8988T (cell line): ENCODE measurements around the gene OR4D10.
"Not testable (repeated sequence)": the region's sequence is repeated elsewhere in the genome, so short reads cannot be mapped to it uniquely, and the experiment has no call there.

ENCODE experiments used
- DNase-seq: peaks from one replicate; pipeline ENCODE4 v3.0.0; 2011

The OR4D10 gene

GRCh38 chr11:59473015-59473414 lies at the start of gene OR4D10:
Gene OR4D10, plus strand, starts transcription at chr11:59473315. Its CDS starts 4,115 bp downstream, at chr11:59477430.
- no peak for DNase-seq

DNA sequence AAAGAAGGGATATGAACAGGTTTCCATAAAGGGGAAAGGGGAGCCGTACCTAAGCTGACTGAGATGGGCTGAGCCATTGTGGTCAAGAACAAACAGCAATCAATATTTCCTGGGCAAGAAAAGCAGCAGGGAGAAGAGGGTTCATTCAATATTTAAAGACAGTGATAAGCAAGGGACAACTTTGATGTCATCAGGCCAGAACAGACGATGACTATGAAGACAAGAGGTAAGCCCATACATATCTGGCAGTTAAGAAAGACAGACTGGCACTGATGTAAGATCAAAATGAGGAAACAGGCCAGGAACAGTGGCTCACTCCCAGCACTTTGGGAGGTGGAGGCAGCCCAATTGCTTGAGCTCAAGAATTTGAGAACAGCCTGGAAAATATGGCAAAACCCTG lies 49.3 kb upstream of the OR4D10 start:
- no peak for DNase-seq

DNA sequence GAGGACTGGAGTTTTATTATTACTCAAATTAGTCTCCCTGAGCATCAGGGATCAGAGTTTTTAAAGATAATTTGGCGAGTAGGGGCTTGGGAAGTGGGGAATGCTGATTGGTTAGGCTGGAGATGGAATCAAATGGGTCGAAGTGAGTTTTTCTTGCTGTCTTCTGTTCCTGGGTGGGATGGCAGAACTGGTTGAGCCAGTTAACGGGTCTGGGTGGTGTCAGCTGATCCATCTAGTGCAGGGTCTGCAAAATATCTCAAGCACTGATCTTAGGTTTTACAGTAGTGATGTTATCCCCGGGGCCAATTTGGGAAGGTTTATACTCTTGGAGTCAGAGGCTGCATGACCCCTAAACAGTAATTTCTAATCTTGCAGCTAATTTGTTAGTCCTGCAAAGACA lies 48.0 kb upstream of the OR4D10 start:
- DNase-seq: no peak

DNA sequence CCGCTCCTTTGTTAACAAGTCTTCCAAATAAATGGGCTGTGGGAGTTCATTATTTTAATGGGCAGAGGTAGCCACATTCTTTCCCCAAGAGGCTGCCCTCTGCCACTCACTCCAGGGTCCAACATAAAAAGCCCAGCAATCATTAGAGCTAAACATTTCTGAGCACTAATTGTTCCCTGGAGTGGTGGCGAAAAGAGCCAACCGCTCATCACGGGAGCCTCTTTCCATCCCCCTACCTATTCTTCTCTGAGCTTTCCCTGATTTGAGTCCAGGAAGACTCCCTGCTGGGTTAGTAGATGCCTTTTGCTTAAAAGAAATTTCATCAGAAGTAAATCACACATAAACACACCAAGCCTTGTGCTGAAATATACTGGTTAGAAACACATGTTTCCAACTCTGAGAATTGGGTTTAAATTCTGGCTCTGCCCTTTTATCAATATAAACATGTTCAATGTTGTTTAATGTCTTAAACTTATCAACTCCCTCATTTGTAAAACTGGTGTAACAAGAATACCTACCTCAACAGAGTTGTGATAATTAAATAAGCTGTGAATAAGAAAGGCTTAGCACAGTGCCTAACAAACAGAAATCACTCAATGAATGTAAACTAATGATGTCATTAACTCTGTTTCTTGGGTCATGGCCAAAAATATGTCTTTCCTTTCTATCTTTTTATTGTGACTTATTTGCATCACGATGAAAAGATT lies 46.6 kb upstream of the OR4D10 start, which contains the start of gene OR5A2:
OR5A2 (minus strand) TSS at position 53 of the 707 bp plus-strand sequence. CDS start 3,460 bp downstream, outside the sequence.
- DNase-seq: no peak

- DNase-seq: no peak
Measured at GRCh38 chr11:59427068-59427382, 46.1 kb upstream of the OR4D10 start.

DNA sequence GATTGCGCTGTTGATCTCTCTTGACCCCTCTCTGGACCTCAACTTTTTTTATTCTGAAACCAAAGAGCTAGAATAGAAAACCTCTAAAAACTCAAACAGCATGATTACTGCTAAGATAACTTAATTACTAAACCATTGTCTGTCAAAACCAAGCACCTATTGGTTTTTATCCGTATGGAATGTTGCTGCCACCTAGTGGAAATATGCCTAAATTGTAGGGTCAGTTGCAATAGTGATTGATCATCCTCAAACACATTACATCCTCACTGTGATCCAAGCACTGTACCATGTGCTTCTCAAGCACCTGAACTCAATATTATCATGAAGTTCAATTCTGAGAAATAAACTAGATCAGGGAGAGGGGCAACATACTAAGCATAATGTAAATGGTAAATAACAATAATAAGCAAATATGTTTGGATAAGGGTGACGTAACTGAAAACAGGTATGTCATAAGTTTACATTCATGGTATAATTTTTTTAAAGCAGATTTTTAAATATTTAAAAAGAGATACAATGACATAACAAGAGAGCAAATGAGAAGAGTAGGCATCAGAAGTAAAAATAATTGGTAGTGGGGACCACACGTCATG lies 43.1 kb upstream of the OR4D10 start:
- no peak for DNase-seq

DNA sequence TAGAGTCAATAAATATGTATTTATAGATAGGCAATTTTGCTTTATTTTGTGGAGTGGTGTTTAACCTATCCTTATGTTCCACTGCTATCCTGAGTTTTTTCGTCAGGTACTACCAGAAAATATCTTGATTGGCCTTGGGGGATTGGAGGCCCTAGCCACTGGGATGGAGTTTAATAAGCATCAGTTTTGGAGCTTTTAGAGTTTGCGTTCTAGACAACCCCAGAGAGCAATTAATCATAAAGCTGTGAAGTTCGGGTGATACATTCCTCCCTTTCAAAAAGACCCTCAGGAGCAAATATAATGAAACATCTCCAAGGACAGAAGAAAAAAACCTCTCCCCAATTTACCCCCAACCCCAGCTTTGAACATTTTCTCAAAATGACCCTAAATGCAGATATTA lies 36.9 kb upstream of the OR4D10 start, which contains the start of gene OR5A1:
OR5A1 (plus strand) TSS at position 301 of the 400 bp plus-strand sequence. CDS start 6,700 bp downstream, outside the sequence.
- no peak for DNase-seq

- no peak for DNase-seq
Measured at GRCh38 chr11:59437770-59438169, 35.3 kb upstream of the OR4D10 start.

GRCh38 chr11:59445624-59446023 lies 27.5 kb upstream of the OR4D10 start:
- not testable (repeated sequence) for DNase-seq

DNA sequence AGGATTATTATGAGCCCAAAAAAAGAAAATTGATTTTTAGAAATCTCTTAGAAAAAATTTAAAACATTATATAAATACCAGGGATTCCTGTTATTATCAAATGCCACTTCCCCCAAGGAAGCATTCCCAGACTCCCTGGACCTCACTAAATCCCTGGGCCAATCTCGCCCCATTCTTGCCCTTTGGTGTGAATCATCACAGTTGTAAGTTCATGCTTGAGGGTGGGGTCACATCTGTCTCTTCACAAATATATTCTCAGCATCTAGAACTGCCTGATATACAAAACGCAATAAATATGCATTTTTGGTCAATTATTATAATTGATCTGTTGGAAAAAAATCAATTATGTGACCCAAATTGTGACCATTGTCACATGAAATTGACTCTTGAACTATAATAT lies 24.6 kb upstream of the OR4D10 start:
- no peak for DNase-seq

- no peak for DNase-seq
Measured at GRCh38 chr11:59456661-59457060, 16.5 kb upstream of the OR4D10 start, which contains the start of gene OR4D6. Gene OR4D6, plus strand, starts transcription at chr11:59456961. Its CDS starts 0 bp downstream, at chr11:59456961.

DNA sequence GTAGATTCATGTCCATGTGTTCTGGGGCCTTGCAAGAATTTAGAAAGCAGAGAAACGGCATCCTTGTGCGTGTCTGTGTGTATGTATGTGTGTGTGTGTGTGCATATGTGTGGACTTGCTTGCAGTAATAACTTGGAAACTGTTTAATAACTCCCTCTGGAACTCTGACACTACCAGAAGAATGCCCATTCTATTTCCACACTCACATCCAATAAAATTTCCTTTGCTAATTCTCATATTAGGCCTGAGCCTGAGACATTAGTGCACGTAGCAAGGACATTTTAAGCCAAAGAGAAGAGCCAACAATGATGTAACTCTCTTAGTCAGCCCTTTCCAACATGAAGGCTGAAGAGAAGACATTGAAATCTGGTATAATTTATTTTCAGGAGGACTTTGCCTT lies 13.2 kb upstream of the OR4D10 start:
- no peak for DNase-seq

- DNase-seq: no peak
Measured at GRCh38 chr11:59463190-59463641, 9.9 kb upstream of the OR4D10 start.

DNA sequence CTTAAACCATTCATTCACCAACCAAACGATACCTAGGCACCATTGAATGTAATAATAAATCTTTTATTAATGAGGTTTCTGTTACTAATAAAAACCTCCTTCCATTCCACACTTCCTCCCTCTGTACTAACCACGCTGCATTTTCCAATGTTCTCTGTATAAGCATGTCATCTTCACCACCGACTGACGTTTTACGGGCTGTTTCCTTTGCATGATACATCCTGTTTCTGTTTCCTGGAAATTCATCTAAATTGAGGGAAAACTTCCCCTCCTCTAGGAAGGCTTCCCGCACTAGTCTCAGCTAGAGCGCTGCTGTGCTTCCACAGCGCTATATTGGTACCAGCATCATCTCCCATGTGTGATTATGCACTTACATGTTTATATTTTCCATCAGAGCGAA lies 2.1 kb downstream of the OR4D10 start:
- no peak for DNase-seq

GRCh38 chr11:59479906-59480305 lies 6.8 kb downstream of the OR4D10 start:
- DNase-seq: no peak

GRCh38 chr11:59480359-59480758 lies 7.2 kb downstream of the OR4D10 start:
- no peak for DNase-seq

- DNase-seq: no peak
Measured at GRCh38 chr11:59501931-59502330, 28.8 kb downstream of the OR4D10 start.

DNA sequence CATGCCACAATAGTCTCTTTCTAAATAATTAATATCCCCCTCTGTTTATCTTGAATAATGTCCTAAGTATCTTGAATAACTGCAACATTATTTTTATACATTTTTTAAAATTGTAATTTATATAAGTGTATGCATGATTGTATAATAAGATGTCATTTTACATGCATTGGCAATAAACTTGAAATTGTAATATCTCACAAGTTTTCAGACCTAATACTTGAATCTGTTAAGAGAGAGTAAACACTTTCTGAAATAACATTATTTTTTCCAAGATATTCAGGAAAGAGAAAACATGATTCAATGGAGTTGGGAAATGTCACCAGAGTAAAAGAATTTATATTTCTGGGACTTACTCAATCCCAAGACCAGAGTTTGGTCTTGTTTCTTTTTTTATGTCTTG lies 30.2 kb downstream of the OR4D10 start, which contains the start of gene OR4D11:
OR4D11 (plus strand) TSS at position 301 of the 400 bp plus-strand sequence; CDS start at position 301, 0 bp downstream.
- DNase-seq: no peak

DNA sequence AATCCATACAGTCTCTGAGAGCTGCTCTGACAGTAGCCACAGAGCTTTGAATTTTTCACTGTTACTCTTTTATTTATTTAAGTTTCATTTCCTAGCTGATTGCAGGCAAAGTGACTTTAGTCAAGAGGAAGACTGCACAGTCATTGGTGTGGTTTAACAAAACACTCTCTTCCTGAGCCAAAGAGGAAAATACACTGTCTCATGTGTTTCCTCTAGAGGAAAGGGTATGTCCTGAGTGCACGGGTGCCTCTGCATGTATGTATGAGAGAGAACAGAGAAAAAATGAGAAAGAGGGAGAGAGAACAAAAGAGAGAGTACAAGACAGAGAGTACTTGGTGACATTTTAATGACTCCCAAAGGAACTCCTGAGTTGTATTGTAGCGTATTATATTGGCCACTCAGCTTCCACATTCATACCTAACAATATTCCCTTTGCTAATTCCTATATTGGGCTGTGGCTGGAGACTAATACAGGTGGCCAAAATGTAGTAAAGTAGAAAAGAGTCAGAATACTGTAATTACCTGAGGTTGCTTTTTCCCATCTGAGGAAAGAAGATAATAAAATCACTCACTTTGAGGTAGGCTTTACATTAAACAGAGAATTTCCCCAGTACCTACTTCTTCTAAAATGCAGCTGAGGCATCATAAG lies 38.0 kb downstream of the OR4D10 start, which contains the start of gene OR4D9:
OR4D9 (plus strand) TSS at position 599 of the 649 bp plus-strand sequence. CDS start 3,374 bp downstream, outside the sequence.
- DNase-seq: no peak

DNA sequence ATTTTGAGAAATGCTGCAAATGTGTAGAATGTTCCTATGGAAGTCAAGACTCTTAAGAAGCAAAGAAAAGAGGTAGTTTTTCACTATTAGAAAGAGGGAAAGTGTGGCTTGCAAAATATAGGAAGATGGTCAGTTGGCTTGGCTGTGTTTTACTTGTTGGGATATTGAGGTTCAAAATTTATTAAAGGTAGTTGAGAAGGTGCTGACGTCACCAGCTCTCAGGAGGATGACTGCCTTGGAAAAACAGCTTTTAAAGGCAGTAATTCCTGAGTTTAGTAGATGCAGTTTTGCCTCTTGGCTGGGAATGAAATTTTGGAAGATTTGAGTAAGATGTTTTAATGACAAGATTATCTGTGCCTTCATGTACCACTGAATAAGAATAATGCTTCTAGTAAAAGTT lies 38.6 kb downstream of the OR4D10 start:
- no peak for DNase-seq

DNA sequence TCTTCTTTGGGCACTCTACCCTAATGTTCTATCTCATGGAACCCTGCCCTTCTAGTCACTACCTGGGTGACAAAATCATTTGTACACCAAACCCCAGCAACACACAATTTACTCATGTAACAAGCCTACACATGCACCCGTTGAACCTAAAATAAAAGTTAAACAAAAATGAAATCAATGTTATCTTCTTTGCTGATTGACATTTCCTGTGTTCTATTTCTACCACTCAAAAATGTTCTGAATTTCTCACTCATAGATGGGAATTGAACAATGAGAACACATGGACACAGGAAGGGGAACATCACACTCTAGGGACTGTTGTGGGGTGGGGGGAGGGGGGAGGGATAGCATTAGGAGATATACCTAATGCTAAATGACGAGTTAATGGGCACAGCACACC lies 47.0 kb downstream of the OR4D10 start:
- DNase-seq: not testable (repeated sequence)

DNA sequence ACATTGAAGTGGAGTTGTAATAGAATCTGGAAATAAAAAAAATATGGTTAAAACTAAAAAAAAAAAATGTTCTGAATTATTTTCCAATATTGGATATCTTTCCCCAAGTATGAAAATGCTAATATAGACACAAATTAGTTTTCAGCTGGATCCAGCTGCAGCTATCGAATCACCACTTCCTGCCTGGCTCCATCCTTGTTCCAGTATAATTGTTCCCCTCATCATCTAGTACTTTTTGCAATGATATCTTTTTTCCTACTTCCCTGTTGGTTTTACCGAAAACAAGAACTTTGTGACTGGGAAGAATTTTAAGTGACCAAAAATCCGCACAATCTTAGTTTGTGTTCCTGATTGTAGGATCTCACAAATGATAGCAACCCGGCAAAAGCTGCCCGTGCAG lies 47.6 kb downstream of the OR4D10 start:
- DNase-seq: no peak

DNA sequence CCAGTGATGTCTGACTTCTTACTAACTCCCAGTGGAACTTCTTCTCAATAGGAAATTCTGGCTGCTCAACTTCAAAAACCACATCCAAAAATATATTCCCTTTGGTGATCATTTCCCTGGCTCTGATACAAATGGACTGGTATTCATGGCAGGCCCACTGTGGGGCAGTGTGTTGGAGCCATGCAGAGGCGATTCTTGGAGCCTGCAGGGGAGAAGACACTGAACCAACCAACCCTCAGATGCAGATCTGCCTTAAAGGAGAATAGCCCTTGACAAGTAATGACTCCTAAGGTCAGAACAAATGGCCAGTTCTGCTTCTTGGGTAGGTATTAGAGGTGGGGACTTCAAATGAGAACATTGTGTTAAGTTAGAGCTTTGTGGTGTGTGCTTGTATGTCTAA lies 50.4 kb downstream of the OR4D10 start:
- DNase-seq: no peak

GRCh38 chr11:59528711-59529110 lies 55.6 kb downstream of the OR4D10 start:
- no peak for DNase-seq
